ENCODE measurements around the gene MCUR1.

MCUR1 gene

DNA sequence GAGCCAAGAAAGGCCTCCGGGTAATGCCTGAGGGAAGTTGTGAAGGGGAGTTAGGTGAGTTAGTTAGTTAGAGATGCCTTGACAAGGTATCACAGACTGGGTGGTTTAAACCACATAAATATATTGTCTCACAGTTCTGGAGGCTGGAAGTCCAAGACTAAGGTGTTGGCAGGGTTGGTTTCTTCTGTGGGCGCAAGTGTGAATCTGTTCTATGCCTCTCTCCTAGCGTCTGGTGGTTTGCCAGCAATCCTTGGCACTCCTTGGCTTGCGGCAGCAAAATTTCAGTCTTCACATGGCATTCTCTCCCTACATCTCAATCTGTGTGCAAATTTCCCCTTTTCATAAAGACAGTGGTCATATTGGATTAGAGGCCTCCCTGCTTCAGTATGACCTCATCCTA lies 73.0 kb downstream of the MCUR1 start:
- TF ChIP-seq POLR2AphosphoS5 (IDR thresholded peaks at IDR 0.05; ENCODE audit: low read depth) (no peak), CTCF (IDR thresholded peaks at IDR 0.05; ENCODE audit: insufficient read depth, low read length) (no peak), REST (IDR thresholded peaks at IDR 0.05; ENCODE audit: insufficient replicate concordance, low read depth) (no peak), SPI1 (IDR thresholded peaks at IDR 0.05; ENCODE audit: borderline replicate concordance, low read depth) (no peak), GABPA (IDR thresholded peaks at IDR 0.05; ENCODE audit: low read depth) (no peak)
- H3K4me3 ChIP-seq (replicated peaks; ENCODE audit: insufficient read depth, low read length): no peak overlapping the region
- no peaks in the 10 kb centered on the region for H3K27me3 ChIP-seq (ENCODE audit: insufficient read depth, poor library complexity, severe bottlenecking)
- no peak overlapping the region for H3K27ac ChIP-seq (replicated peaks)
- no peak for DNase-seq (ENCODE audit: low read depth in 1 of 2, low spot score in 1 of 2)

Data from HL-60 (cell line).